ENCODE results near the gene TMEM18. TPM values are rescaled to one million over a fixed set of nuclear protein-coding genes. Genes with fewer than 3 reads are reported as not detected.

TMEM18 gene
- total RNA-seq, 1 experiment from 2014 or later: 33.5 TPM

- H3K4me3 ChIP-seq (replicated peaks in 1 of 2; ENCODE audit: low read depth in 1 of 2, low read length in 2 of 2): no peak overlapping the region
- H3K27me3 ChIP-seq (ENCODE audit: insufficient read depth, low read length): no peaks in the 10 kb centered on the region
- H3K4me1 ChIP-seq (ENCODE audit: control insufficient read depth in 1 of 2, insufficient read depth in 2 of 2, low read length in 2 of 2): no peaks in the 10 kb centered on the region
- TF ChIP-seq CTCF (IDR thresholded peaks at IDR 0.05 in 2 of 3, conservative IDR thresholded peaks at IDR 0.05 in 1 of 3; ENCODE audit: borderline replicate concordance in 1 of 3, insufficient read depth in 1 of 3, low read depth in 2 of 3, low read length in 2 of 3) (no peak), EGR1 (IDR thresholded peaks at IDR 0.05; ENCODE audit: low read depth) (no peak), POLR2A (IDR thresholded peaks at IDR 0.05; ENCODE audit: borderline replicate concordance, extremely low read depth, insufficient read depth, insufficient read length) (no peak), TCF7L2 (IDR thresholded peaks at IDR 0.05; ENCODE audit: borderline replicate concordance, extremely low read depth, insufficient read depth, insufficient read length) (no peak), EZH2 (IDR thresholded peaks at IDR 0.05) (no peak), SIN3A (IDR thresholded peaks at IDR 0.05; ENCODE audit: low read depth) (no peak), SP1 (IDR thresholded peaks at IDR 0.05; ENCODE audit: low read depth) (no peak), MAX (IDR thresholded peaks at IDR 0.05) (no peak), FOSL1 (IDR thresholded peaks at IDR 0.05; ENCODE audit: low read depth) (no peak), CEBPB (IDR thresholded peaks at IDR 0.05; ENCODE audit: low read depth) (no peak), REST (IDR thresholded peaks at IDR 0.05; ENCODE audit: low read depth) (no peak)
- ChIA-PET CTCF (no interaction called here), RAD21 (ENCODE audit: low non-redundant PET in 1 of 2, low total read pairs in 2 of 2, uncharacterized antibody in 2 of 2, unreplicated experiment in 2 of 2) (no interaction called here), POLR2A (no interaction called here)
- no peak for DNase-seq (ENCODE audit: low read depth, low spot score)
- H3K9me2 ChIP-seq (ENCODE audit: insufficient read depth): no peaks in the 10 kb centered on the region
- TSS peak; percentile 31 for BruUV-seq (replicated peaks)
- peaks cover 14 to 44% of the 10 kb centered on the region in 2 experiments; a peak in 2 of 4 replicates for H3K36me3 ChIP-seq (ENCODE audit: control insufficient read depth in 1 of 2, insufficient read depth in 2 of 2, low read length in 2 of 2)
- no peak overlapping the region for H3K27ac ChIP-seq (ENCODE audit: low read depth, low read length)
- H3K4me2 ChIP-seq (ENCODE audit: low read length): no peak overlapping the region
- no peak for ATAC-seq
- H2AFZ ChIP-seq (ENCODE audit: low read depth, low read length, poor library complexity, severe bottlenecking): no peak overlapping the region
- H3K79me2 ChIP-seq (ENCODE audit: insufficient read depth, low read length): peaks cover 19% of the 10 kb centered on the region
- H3K9me3 ChIP-seq (ENCODE audit: control insufficient read depth in 1 of 2, insufficient read depth in 1 of 2, low read depth in 1 of 2, low read length in 2 of 2): peaks cover 9 to 11% of the 10 kb centered on the region in 2 experiments; a peak in 3 of 4 replicates
- intact Hi-C loops (cut with micrococcal nuclease): no loop called here
- H3K9ac ChIP-seq (ENCODE audit: low read length): no peak overlapping the region
- H4K20me1 ChIP-seq (ENCODE audit: insufficient read depth): no peaks in the 10 kb centered on the region
Measured at GRCh38 chr2:669323-669722, 7.9 kb downstream of the TMEM18 start.

Data from HCT116 (cell line).